22Rv1 (cell line): ENCODE results near the gene FBXO7.

Experiments
- H3K27ac ChIP-seq: fragments of 450-650 bp; 2 replicates; pipeline ENCODE4 v1.5.1; 2017
- ZFX ChIP-seq: fragments of 450-650 bp; IDR thresholded peaks from 2 replicates; pipeline ENCODE4 v1.6.1; 2017; ENCODE audit warnings: antibody characterized with exemption, borderline replicate concordance
- TF ChIP-seq, protein P1 (sequence below): fragments of 450-650 bp; IDR thresholded peaks from 2 replicates; pipeline ENCODE4 v1.5.1; 2017; ENCODE audit warnings: mild to moderate bottlenecking

FBXO7 gene

DNA sequence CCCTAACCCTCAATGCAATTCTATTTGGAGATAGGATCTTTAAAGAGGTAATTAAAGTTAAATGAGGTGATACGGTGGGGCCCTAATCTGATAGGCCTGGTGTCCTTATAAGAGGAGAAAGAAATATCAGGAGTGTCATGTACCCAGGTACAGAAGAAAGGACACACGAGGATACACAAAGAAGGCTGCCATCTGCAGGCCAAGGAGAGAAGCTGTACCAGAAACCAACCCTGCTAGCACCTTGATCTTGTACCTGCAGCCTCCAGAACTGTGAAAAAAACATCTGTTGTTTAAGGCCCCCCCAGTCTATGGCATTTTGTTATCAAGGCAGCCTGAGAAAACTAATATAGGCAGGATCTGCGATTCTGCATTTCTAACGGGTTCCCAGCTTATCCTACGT lies 44.2 kb downstream of the FBXO7 start:
- H3K27ac ChIP-seq: no peak overlapping the region
- no peak for TF ChIP-seq ZFX
- TF ChIP-seq, protein P1, sequence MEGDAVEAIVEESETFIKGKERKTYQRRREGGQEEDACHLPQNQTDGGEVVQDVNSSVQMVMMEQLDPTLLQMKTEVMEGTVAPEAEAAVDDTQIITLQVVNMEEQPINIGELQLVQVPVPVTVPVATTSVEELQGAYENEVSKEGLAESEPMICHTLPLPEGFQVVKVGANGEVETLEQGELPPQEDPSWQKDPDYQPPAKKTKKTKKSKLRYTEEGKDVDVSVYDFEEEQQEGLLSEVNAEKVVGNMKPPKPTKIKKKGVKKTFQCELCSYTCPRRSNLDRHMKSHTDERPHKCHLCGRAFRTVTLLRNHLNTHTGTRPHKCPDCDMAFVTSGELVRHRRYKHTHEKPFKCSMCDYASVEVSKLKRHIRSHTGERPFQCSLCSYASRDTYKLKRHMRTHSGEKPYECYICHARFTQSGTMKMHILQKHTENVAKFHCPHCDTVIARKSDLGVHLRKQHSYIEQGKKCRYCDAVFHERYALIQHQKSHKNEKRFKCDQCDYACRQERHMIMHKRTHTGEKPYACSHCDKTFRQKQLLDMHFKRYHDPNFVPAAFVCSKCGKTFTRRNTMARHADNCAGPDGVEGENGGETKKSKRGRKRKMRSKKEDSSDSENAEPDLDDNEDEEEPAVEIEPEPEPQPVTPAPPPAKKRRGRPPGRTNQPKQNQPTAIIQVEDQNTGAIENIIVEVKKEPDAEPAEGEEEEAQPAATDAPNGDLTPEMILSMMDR: peak; percentile 49

DNA sequence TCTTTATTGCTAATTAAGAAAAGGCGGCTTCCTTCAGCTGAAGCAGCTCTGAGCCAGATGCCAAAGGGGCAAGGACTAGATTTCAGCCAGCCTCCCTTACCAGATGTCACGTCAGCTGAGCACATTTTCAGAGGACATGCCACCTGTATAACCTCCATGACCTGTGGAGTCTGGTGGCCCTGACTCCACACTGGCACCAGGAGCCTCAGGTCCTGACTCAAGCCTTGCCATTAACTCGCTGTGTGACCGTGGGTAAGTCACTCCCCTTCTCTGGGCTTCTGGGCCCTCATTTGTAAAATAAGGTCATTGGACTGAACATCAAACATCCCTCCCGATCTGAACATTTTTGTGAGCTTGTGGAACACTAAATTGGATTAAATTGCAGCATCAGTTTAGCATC lies 46.0 kb downstream of the FBXO7 start:
- no peak for TF ChIP-seq ZFX
- TF ChIP-seq, protein P1: no peak
- no peak overlapping the region for H3K27ac ChIP-seq

DNA sequence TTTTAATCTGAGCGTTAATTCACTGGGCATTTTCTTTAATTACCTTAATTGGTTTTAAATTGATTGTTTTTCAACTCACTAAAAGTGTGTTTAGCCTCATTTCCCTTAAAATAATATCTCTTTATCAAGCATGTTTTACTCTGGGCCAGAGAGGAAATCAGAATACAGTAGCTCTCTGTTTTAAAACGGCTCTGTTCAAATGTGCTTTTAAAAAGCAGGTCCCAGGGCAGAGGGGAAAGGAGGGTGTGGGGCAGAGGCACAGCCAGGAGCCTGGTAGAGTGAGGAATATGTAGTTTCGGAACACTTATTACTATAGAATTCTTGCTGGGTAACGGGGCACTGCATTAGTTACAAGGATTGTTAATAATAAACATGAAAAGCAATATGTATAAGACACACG lies 47.6 kb downstream of the FBXO7 start:
- no peak for TF ChIP-seq ZFX
- TF ChIP-seq, protein P1: no peak

DNA sequence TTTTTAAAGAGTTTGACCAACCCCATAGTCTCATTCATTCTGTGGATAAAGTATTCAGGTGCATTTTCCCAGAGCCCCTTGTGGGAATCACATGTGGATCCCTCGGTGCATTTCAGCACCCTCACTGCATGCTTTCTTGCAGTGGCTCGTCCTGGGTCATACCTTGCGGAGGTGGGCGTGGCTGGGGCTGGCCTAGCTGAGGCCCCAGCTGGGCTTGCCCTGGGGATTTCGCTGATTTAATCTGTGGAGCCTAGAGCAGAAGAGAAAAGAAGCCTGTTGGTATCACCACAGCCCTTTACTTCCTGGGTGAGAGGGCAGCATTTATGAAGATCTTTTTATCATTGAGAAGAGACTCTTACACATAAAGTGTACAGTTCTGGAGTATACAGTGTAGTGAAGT lies 53.1 kb downstream of the FBXO7 start:
- no peak overlapping the region for H3K27ac ChIP-seq
- TF ChIP-seq ZFX: no peak
- TF ChIP-seq, protein P1: no peak

More for the DNA sequence above, 47.6 kb downstream of the FBXO7 start:
- no peak overlapping the region for H3K27ac ChIP-seq

DNA sequence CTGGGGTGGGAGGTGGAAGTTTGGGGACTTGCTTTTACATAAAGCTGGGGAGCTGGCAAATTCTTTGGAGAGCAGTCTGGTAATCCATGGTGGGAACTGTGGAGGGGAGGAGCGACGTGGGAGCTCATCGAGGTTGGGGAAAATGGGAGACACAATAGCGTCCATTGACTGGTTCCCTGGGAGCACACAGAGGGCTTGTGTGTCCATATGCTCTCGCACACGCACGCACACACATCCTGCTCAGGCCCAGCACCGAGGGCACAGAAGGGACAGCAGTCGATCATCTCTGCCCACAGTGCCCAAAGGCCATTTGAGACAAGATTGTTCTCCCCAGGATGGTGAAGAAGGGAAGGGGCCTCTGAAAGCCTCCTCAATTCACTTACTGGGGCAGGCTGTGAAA lies 53.7 kb downstream of the FBXO7 start:
- TF ChIP-seq, protein P1: no peak
- no peak for TF ChIP-seq ZFX
- no peak overlapping the region for H3K27ac ChIP-seq

DNA sequence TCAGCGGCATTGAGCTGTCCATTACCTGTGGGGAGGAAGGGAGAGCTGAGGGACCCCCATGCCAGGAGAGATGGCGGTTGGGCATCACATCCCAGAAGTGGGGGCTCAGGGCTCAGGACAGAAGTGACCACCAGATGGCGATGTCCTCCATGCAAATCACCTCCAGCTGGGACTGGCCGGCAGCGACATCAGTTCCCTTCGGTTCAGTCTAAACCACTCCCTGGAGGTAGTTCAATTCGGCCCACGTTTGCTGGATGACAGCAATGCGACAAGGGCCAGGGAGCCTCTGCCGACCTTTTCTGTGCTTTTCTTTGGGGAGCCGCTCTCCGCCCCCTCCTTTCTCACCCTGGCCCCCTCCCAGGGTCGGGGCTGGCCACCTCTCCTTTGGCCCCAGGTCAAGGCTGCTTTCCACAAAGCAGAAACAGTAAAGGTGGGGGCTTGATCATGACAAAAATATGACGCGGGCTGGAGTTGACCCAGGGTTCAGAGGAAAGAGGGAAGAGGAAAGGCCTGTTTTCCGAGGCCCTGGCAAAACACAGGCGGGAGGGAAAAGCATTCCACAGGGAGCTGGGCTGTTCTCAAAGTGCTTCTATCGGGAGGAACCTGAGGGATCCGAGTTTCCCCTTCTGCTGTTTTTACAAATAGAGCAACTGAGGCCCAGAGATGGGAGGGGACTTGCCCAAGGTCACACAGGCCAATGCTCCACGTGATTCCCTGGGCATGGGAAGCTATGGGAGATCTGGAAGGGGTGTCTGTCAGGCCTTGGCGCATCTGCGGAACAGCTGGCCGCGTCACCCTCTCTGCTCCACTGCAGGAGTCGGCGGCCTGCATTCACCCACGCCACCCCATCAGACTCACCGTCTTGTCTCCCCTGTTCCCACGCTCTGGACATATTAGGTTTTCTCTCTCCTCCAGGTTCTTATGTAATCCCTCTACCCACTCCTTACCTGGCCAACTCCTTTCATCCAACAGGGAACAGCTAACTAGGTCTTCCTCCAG lies 54.7 kb downstream of the FBXO7 start:
- no peak overlapping the region for H3K27ac ChIP-seq
- TF ChIP-seq, protein P1: peak; percentile 82
- TF ChIP-seq ZFX: no peak

DNA sequence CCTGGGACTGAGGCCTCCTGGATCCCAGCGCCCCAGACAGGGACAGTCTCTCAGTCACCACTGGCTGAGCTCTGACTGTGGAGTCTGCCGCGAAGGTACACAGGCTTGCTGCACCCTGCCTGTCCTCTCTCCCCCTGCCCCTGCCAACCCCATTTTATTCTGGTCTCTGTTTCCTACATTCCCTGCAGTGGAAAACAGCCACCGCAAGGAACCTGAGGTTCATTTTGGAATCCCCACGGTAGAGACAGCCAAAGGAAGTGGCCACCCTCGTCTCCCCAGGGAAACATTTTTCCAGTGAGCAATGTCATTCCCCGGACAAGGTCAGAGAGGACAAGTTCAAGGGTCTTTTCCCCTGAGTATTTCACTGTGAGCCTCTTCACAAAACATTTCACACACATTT lies 56.6 kb downstream of the FBXO7 start:
- H3K27ac ChIP-seq: no peak overlapping the region
- TF ChIP-seq, protein P1: no peak
- no peak for TF ChIP-seq ZFX
